Measurements from ENCODE around the gene ITGA11.

The ITGA11 gene

DNA sequence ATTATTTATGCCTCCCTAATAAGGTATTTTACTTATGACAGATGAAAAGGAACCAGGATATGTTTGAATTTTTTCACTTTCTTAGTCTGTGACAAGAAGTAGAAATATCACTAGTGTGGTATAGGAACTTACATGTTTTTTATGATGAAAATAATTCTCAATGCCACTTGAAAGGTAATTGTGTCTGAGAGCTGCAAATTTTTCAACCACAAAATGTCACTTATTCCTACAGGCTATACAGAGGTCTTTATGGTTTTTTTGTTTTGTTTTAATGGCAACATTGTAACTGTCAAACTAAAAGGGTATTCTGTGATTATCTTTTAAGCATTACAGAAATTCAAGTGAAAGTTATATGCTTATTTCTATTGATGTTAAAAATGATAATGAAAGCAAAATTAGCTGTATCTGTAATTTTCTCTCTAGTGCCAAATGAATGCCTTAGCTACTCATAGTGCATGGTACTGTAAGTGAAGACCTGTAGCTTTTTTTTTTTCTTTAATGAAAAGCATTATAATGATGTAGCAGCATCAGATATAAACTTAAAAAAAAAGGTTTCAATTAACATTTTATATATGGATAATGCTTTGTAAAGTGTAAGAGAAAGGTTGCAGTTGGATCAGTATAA lies 139.7 kb downstream of the ITGA11 start:
- no peak overlapping the region for H2AFZ ChIP-seq (ENCODE audit: low read length)
- peaks cover 30% of the 10 kb centered on the region for H3K79me2 ChIP-seq (ENCODE audit: insufficient read depth, low read length)
- no peaks in the 10 kb centered on the region for H3K4me1 ChIP-seq (ENCODE audit: insufficient read depth, low read length, severe bottlenecking)
- no peaks in the 10 kb centered on the region for H3K9me2 ChIP-seq (ENCODE audit: low read depth, low read length)
- no peak overlapping the region for H3K4me3 ChIP-seq (ENCODE audit: low read depth, low read length, poor library complexity, severe bottlenecking)
- H3F3A ChIP-seq (ENCODE audit: insufficient read depth, low read length), result no peaks in the 10 kb centered on the region
- TF ChIP-seq EZH2 (IDR thresholded peaks at IDR 0.05; ENCODE audit: borderline replicate concordance, low read length), result no peak
- TF ChIP-seq, protein P1, sequence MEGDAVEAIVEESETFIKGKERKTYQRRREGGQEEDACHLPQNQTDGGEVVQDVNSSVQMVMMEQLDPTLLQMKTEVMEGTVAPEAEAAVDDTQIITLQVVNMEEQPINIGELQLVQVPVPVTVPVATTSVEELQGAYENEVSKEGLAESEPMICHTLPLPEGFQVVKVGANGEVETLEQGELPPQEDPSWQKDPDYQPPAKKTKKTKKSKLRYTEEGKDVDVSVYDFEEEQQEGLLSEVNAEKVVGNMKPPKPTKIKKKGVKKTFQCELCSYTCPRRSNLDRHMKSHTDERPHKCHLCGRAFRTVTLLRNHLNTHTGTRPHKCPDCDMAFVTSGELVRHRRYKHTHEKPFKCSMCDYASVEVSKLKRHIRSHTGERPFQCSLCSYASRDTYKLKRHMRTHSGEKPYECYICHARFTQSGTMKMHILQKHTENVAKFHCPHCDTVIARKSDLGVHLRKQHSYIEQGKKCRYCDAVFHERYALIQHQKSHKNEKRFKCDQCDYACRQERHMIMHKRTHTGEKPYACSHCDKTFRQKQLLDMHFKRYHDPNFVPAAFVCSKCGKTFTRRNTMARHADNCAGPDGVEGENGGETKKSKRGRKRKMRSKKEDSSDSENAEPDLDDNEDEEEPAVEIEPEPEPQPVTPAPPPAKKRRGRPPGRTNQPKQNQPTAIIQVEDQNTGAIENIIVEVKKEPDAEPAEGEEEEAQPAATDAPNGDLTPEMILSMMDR (IDR thresholded peaks at IDR 0.05; ENCODE audit: low read length), result no peak
- H3K36me3 ChIP-seq (ENCODE audit: insufficient read depth, low read length), result peaks cover 40% of the 10 kb centered on the region
- no peaks in the 10 kb centered on the region for H3K27me3 ChIP-seq (ENCODE audit: insufficient read depth, low read length)
- H3K9me3 ChIP-seq (ENCODE audit: low read length), result no peaks in the 10 kb centered on the region
- no peak overlapping the region for H3K27ac ChIP-seq (ENCODE audit: low read depth, low read length, poor library complexity, severe bottlenecking)
- H4K20me1 ChIP-seq (ENCODE audit: insufficient read depth, low read length), result no peaks in the 10 kb centered on the region
- no peak overlapping the region for H3K4me2 ChIP-seq (ENCODE audit: low read length)
- no peak overlapping the region for H3K9ac ChIP-seq (ENCODE audit: low read length)

DNA sequence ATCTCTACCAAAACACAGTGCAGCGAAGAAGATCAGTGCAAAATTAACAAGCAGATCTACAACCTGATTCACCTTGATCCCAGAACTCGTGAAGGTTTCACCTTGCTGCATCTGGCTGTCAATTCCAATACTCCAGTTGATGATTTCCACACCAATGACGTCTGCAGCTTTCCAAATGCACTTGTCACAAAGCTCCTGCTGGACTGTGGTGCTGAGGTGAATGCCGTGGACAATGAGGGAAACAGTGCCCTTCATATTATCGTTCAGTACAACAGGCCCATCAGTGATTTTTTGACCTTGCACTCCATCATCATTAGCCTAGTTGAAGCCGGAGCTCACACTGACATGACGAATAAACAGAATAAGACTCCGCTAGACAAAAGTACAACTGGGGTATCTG lies 141.2 kb downstream of the ITGA11 start:
- no peaks in the 10 kb centered on the region for H3K27me3 ChIP-seq (ENCODE audit: insufficient read depth, low read length)
- no peak overlapping the region for H3K4me2 ChIP-seq (ENCODE audit: low read length)
- H3K79me2 ChIP-seq (ENCODE audit: insufficient read depth, low read length), result peaks cover 45% of the 10 kb centered on the region
- H2AFZ ChIP-seq (ENCODE audit: low read length), result no peak overlapping the region
- no peak overlapping the region for H3K4me3 ChIP-seq (ENCODE audit: low read depth, low read length, poor library complexity, severe bottlenecking)
- no peaks in the 10 kb centered on the region for H4K20me1 ChIP-seq (ENCODE audit: insufficient read depth, low read length)
- H3K9ac ChIP-seq (ENCODE audit: low read length), result no peak overlapping the region
- H3K4me1 ChIP-seq (ENCODE audit: insufficient read depth, low read length, severe bottlenecking), result no peaks in the 10 kb centered on the region
- H3K9me3 ChIP-seq (ENCODE audit: low read length), result no peaks in the 10 kb centered on the region
- H3K36me3 ChIP-seq (ENCODE audit: insufficient read depth, low read length), result peaks cover 41% of the 10 kb centered on the region
- H3K9me2 ChIP-seq (ENCODE audit: low read depth, low read length), result no peaks in the 10 kb centered on the region
- TF ChIP-seq EZH2 (IDR thresholded peaks at IDR 0.05; ENCODE audit: borderline replicate concordance, low read length), result no peak
- TF ChIP-seq, protein P1 (IDR thresholded peaks at IDR 0.05; ENCODE audit: low read length), result no peak
- no peaks in the 10 kb centered on the region for H3F3A ChIP-seq (ENCODE audit: insufficient read depth, low read length)
- no peak overlapping the region for H3K27ac ChIP-seq (ENCODE audit: low read depth, low read length, poor library complexity, severe bottlenecking)

DNA sequence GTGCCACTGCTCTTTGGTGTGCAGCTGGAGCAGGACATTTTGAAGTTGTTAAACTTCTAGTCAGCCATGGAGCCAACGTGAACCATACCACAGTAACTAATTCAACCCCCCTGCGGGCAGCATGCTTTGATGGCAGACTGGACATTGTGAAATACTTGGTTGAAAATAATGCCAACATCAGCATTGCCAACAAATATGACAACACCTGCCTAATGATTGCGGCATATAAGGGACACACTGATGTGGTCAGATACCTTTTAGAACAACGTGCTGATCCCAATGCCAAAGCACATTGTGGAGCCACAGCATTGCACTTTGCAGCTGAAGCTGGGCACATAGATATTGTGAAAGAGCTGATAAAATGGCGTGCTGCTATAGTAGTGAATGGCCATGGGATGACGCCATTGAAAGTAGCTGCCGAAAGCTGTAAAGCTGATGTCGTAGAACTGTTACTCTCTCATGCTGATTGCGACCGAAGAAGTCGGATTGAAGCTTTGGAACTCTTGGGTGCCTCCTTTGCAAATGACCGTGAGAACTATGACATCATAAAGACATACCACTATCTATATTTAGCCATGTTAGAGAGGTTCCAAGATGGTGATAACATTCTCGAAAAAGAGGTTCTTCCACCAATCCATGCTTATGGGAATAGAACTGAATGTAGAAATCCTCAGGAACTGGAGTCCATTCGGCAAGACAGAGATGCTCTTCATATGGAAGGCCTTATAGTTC lies 142.2 kb downstream of the ITGA11 start:
- no peaks in the 10 kb centered on the region for H3K9me2 ChIP-seq (ENCODE audit: low read depth, low read length)
- H3K9me3 ChIP-seq (ENCODE audit: low read length), result no peaks in the 10 kb centered on the region
- H3K4me1 ChIP-seq (ENCODE audit: insufficient read depth, low read length, severe bottlenecking), result no peaks in the 10 kb centered on the region
- no peaks in the 10 kb centered on the region for H4K20me1 ChIP-seq (ENCODE audit: insufficient read depth, low read length)
- peaks cover 55% of the 10 kb centered on the region for H3K79me2 ChIP-seq (ENCODE audit: insufficient read depth, low read length)
- H3K4me3 ChIP-seq (ENCODE audit: low read depth, low read length, poor library complexity, severe bottlenecking), result no peak overlapping the region
- H3K4me2 ChIP-seq (ENCODE audit: low read length), result no peak overlapping the region
- H3K27me3 ChIP-seq (ENCODE audit: insufficient read depth, low read length), result no peaks in the 10 kb centered on the region
- no peak overlapping the region for H2AFZ ChIP-seq (ENCODE audit: low read length)
- no peak overlapping the region for H3K9ac ChIP-seq (ENCODE audit: low read length)
- H3K36me3 ChIP-seq (ENCODE audit: insufficient read depth, low read length), result peaks cover 51% of the 10 kb centered on the region
- TF ChIP-seq EZH2 (IDR thresholded peaks at IDR 0.05; ENCODE audit: borderline replicate concordance, low read length), result no peak
- TF ChIP-seq, protein P1 (IDR thresholded peaks at IDR 0.05; ENCODE audit: low read length), result no peak
- no peak overlapping the region for H3K27ac ChIP-seq (ENCODE audit: low read depth, low read length, poor library complexity, severe bottlenecking)
- H3F3A ChIP-seq (ENCODE audit: insufficient read depth, low read length), result no peaks in the 10 kb centered on the region

All from OCI-LY1 (cell line).